Uterus (tissue), 4 donors: Measurements from ENCODE around the gene RASAL2. TPM values are rescaled to one million over a fixed set of nuclear protein-coding genes. Genes with fewer than 3 reads are reported as not detected.

Experiments
- DNase-seq, 2 donors: peaks; one replicate each; pipeline ENCODE4 v3.0.0-alpha.2; 2019 to 2020
- H3K27ac ChIP-seq, 2 donors: fragments of 200-600 bp; sonication (generic); 1 replicate in 1 of 2; 2 replicates in 1 of 2; pipeline ENCODE4 v1.5.1; 2016 to 2018
- H3K27me3 ChIP-seq, 2 donors: fragments of 200-600 bp; sonication (generic); one replicate each; pipeline ENCODE4 v1.5.1; 2018 to 2019; ENCODE audit warnings: control low read depth in 1 of 2
- H3K36me3 ChIP-seq, 2 donors: fragments of 200-600 bp; sonication (generic); one replicate each; pipeline ENCODE4 v1.5.1; 2019; ENCODE audit warnings: control low read depth in 1 of 2
- H3K4me1 ChIP-seq, 2 donors: fragments of 200-600 bp; sonication (generic); one replicate each; pipeline ENCODE4 v1.5.1; 2018 to 2019; ENCODE audit warnings: control low read depth in 1 of 2
- H3K4me3 ChIP-seq, 2 donors: fragments of 200-600 bp; sonication (generic); 1 replicate in 1 of 2; 2 replicates in 1 of 2; pipeline ENCODE4 v1.5.1; 2018 to 2019; ENCODE audit warnings: mild to moderate bottlenecking in 1 of 2
- H3K9me3 ChIP-seq, 2 donors: fragments of 200-600 bp; sonication (generic); one replicate each; pipeline ENCODE4 v1.5.1; 2019; ENCODE audit warnings: control low read depth in 1 of 2
- CTCF ChIP-seq, 4 experiments: fragments of 200-600 bp in 2 of 4; fragments of 450-650 bp in 2 of 4; sonication (generic) in 2 of 4; IDR thresholded peaks; one replicate each; pipeline ENCODE4 v1.5.1; 2016 to 2019; ENCODE audit warnings: antibody characterized with exemption in 4 of 4, mild to moderate bottlenecking in 2 of 4, moderate library complexity in 1 of 4
- POLR2A ChIP-seq, 2 donors: fragments of 450-650 bp; IDR thresholded peaks; one replicate each; pipeline ENCODE4 v1.6.1; 2016; ENCODE audit warnings: antibody characterized with exemption in 2 of 2, mild to moderate bottlenecking in 1 of 2, moderate library complexity in 1 of 2
- intact Hi-C: fragments of 100-400 bp; cut with DNase I; formaldehyde crosslinking; loops from one replicate; pipeline ENCODE4 v1.15.1; 2023; ENCODE audit warnings: low total_unique reads
- total RNA-seq, 4 donors: library from RNA; depleted of rRNA in 3 of 4; stranded (reverse); fragments of >200 nt in 3 of 4; gene quantifications; one replicate each; pipeline versions ENCODE4 v1.1.0 to v1.2.4, GENCODE V29; 2014 to 2023
- donor health status: DM: yes; HTN: yes; CAD: no.

The RASAL2 gene
- total RNA-seq, 4 donors from 2014 or later, result 10.0 to 42.5 (median 29.8) TPM

GRCh38 chr1:178412400-178412770 lies 318.5 kb downstream of the RASAL2 start:
- TF ChIP-seq POLR2A (IDR thresholded peaks at IDR 0.05) (no peak), CTCF (IDR thresholded peaks at IDR 0.05) (no peak)
- H3K36me3 ChIP-seq, result no peaks in the 10 kb centered on the region
- no peaks in the 10 kb centered on the region for H3K27me3 ChIP-seq
- intact Hi-C loops, result no loop called here
- H3K4me3 ChIP-seq, result no peak overlapping the region
- H3K9me3 ChIP-seq, result no peaks in the 10 kb centered on the region
- H3K27ac ChIP-seq, result no peak overlapping the region
- no peak for DNase-seq
- H3K4me1 ChIP-seq, result no peaks in the 10 kb centered on the region

- DNase-seq, result no peak
- intact Hi-C loops, result no loop called here
- H3K9me3 ChIP-seq, result no peaks in the 10 kb centered on the region
- H3K4me1 ChIP-seq, result no peaks in the 10 kb centered on the region
- H3K36me3 ChIP-seq, result no peaks in the 10 kb centered on the region
- no peaks in the 10 kb centered on the region for H3K27me3 ChIP-seq
- no peak for TF ChIP-seq POLR2A (IDR thresholded peaks at IDR 0.05)
- TF ChIP-seq CTCF (IDR thresholded peaks at IDR 0.05), result no peak
- H3K27ac ChIP-seq, result no peak overlapping the region
- H3K4me3 ChIP-seq, result no peak overlapping the region
These were observed 324.0 kb downstream of the RASAL2 start for GRCh38 chr1:178417858-178418257.

- H3K27ac ChIP-seq, result no peak overlapping the region
- no peaks in the 10 kb centered on the region for H3K27me3 ChIP-seq
- no peak for DNase-seq
- intact Hi-C loops, result no loop called here
- H3K4me1 ChIP-seq, result no peaks in the 10 kb centered on the region
- no peak overlapping the region for H3K4me3 ChIP-seq
- no peaks in the 10 kb centered on the region for H3K9me3 ChIP-seq
- TF ChIP-seq CTCF (IDR thresholded peaks at IDR 0.05) (no peak), POLR2A (IDR thresholded peaks at IDR 0.05) (no peak)
- H3K36me3 ChIP-seq, result no peaks in the 10 kb centered on the region
These were observed 324.5 kb downstream of the RASAL2 start for GRCh38 chr1:178418284-178418955.

- no peaks in the 10 kb centered on the region for H3K9me3 ChIP-seq
- DNase-seq, result no peak
- no peaks in the 10 kb centered on the region for H3K27me3 ChIP-seq
- no peak overlapping the region for H3K4me3 ChIP-seq
- H3K27ac ChIP-seq, result no peak overlapping the region
- intact Hi-C loops, result no loop called here
- TF ChIP-seq CTCF (IDR thresholded peaks at IDR 0.05) (no peak), POLR2A (IDR thresholded peaks at IDR 0.05) (no peak)
- no peaks in the 10 kb centered on the region for H3K36me3 ChIP-seq
- H3K4me1 ChIP-seq, result no peaks in the 10 kb centered on the region
These were observed 340.5 kb downstream of the RASAL2 start for GRCh38 chr1:178434360-178434759.

GRCh38 chr1:178434899-178435435 lies 341.1 kb downstream of the RASAL2 start:
- H3K9me3 ChIP-seq, result no peaks in the 10 kb centered on the region
- intact Hi-C loops, result no loop called here

More at GRCh38 chr1:178434899-178435435, 341.1 kb downstream of the RASAL2 start:
- Histone ChIP-seq H3K36me3 (no peaks in the 10 kb centered on the region), H3K27me3 (no peaks in the 10 kb centered on the region), H3K4me3 (no peak overlapping the region), H3K27ac (no peak overlapping the region), H3K4me1 (no peaks in the 10 kb centered on the region)
- TF ChIP-seq CTCF (IDR thresholded peaks at IDR 0.05) (no peak), POLR2A (IDR thresholded peaks at IDR 0.05) (no peak)
- DNase-seq, result no peak
